HepG2 (cell line): ENCODE data around the gene VAV2. TPM values are rescaled to one million over a fixed set of nuclear protein-coding genes. Genes with fewer than 3 reads are reported as not detected.

Experiments
- ETV5 ChIP-seq: IDR thresholded peaks from 2 replicates; pipeline ENCODE4 v1.6.1; 2018; ENCODE audit warnings: missing biosample characterization, missing genetic modification reagents, inconsistent platforms, borderline replicate concordance
- KAT7 ChIP-seq: IDR thresholded peaks from 2 replicates; pipeline ENCODE4 v1.6.1; 2018; ENCODE audit warnings: borderline replicate concordance, missing compliant biosample characterization
- KAT8 ChIP-seq: IDR thresholded peaks from 2 replicates; pipeline ENCODE4 v1.6.1; 2016; ENCODE audit warnings: missing genetic modification reagents, missing compliant biosample characterization
- SRSF9 ChIP-seq: fragments of 200-400 bp; formaldehyde crosslinking; IDR thresholded peaks from 2 replicates; pipeline ENCODE4 v1.6.1; 2018; ENCODE audit warnings: borderline replicate concordance, mild to moderate bottlenecking, low read depth, low read length; ENCODE audit not compliant: insufficient read depth, poor library complexity, severe bottlenecking
- TEAD3 ChIP-seq: optimal IDR thresholded peaks from 2 replicates; pipeline ENCODE3; 2016; ENCODE audit warnings: borderline replicate concordance
- ZNF678 ChIP-seq: sonication (generic); formaldehyde crosslinking; IDR thresholded peaks from 2 replicates; pipeline ENCODE4 v1.4.0; 2020; ENCODE audit warnings: mild to moderate bottlenecking, missing genetic modification reagents
- ZNF773 ChIP-seq: sonication (generic); formaldehyde crosslinking; IDR thresholded peaks from 2 replicates; pipeline ENCODE4 v1.4.0; 2020; ENCODE audit warnings: missing genetic modification reagents, borderline replicate concordance
- polyA plus RNA-seq, 8 experiments: library from polyadenylated mRNA; depleted of rRNA in 3 of 8; stranded (reverse) in 7 of 8; unstranded in 1 of 8; fragments of >200 nt; fragmentation: Illumina TruSeq in 4 of 8; extraction: Trizol in 4 of 8; gene quantifications; 2 replicates each; pipeline versions ENCODE4 v1.2.1 to v1.2.3, GENCODE V29; 2011 to 2016; ENCODE audit warnings: low read depth in 4 of 8, missing spikeins in 1 of 8, mixed read lengths in 1 of 8; ENCODE audit not compliant: insufficient read depth in 1 of 8
- total RNA-seq, 5 experiments: library from RNA; depleted of rRNA; stranded (reverse); fragments of >200 nt; fragmentation: Illumina TruSeq; extraction: Trizol; gene quantifications; 2 replicates each; pipeline ENCODE4 v1.2.3, GENCODE V29; 2016; ENCODE audit warnings: low read depth in 1 of 5
- TF ChIP-seq, protein P1 (sequence below): sonication (generic); formaldehyde crosslinking; IDR thresholded peaks from 2 replicates; pipeline ENCODE4 v1.5.0; 2020; ENCODE audit warnings: mild to moderate bottlenecking, missing genetic modification reagents, moderate library complexity
- TF ChIP-seq, protein P2 (sequence below): sonication (generic); formaldehyde crosslinking; IDR thresholded peaks from 2 replicates; pipeline ENCODE4 v1.4.0; 2020; ENCODE audit warnings: missing genetic modification reagents
- TF ChIP-seq, protein P3 (sequence below): sonication (generic); formaldehyde crosslinking; IDR thresholded peaks from 2 replicates; pipeline ENCODE4 v1.5.0; 2020; ENCODE audit warnings: missing genetic modification reagents, mild to moderate bottlenecking, borderline replicate concordance
- TF ChIP-seq, protein P4 (sequence below): sonication (generic); formaldehyde crosslinking; IDR thresholded peaks from 2 replicates; pipeline ENCODE4 v1.5.1; 2020; ENCODE audit warnings: mild to moderate bottlenecking, missing genetic modification reagents, moderate library complexity
- TF ChIP-seq, protein P5 (sequence below): sonication (generic); formaldehyde crosslinking; IDR thresholded peaks from 2 replicates; pipeline ENCODE4 v1.4.0; 2020; ENCODE audit warnings: missing genetic modification reagents, borderline replicate concordance
- TF ChIP-seq, protein P6 (sequence below): sonication (generic); formaldehyde crosslinking; IDR thresholded peaks from 2 replicates; pipeline ENCODE4 v1.8.0; 2022; ENCODE audit warnings: missing genetic modification reagents, mild to moderate bottlenecking, borderline replicate concordance

VAV2 gene
- total and polyA plus RNA-seq, 2 of the 13 experiments (the other 11 are each of a cell fraction or from before 2014, with no cell fraction given), result 22.5 to 22.9 TPM

DNA sequence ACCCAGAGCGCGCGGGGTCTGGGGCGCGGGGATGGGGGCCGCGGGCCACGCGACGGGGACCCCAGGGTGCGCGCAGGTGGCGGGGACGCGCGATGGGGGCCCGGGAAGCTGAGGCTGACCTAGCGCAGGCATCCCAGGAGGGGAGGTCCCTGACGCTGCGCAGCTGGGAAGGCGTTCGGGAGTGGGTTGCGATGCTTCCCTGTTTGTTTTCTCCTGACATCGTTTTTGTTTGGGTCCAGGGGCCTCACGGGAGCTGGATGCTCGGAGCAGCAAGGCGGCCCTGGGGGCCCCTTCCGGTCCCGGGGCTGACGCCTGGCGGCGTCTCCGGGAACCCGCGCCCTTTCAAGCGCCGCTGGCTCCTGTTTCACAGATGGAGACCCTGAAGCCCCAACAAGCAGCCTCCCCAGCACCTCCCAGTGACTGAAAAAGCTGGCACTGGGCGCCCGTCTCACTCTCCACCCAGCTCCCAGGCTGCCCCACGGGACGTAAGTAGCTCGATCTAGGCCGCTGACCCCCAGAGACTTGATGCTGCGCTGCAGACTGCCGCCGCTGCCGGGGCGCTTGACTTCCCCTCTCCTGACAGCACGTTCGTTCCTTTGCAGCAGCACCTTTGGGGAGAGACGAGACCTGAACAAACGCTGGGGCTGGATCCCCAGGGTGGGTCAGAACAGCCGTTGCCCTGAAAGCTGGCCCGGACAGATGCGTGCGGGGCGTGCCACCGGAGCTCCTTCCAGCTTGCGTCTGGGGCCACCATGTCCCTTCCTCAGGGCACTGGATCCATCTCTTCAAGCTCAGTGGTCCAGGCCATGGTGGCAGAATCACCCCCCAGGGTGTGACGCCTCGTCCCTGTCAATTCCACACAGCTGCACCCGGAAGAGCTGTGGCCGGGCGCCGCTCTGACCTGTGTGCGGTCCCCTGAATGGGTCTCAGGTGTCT is 33.8 kb upstream of the VAV2 start (continued):
- TF ChIP-seq, protein P1, sequence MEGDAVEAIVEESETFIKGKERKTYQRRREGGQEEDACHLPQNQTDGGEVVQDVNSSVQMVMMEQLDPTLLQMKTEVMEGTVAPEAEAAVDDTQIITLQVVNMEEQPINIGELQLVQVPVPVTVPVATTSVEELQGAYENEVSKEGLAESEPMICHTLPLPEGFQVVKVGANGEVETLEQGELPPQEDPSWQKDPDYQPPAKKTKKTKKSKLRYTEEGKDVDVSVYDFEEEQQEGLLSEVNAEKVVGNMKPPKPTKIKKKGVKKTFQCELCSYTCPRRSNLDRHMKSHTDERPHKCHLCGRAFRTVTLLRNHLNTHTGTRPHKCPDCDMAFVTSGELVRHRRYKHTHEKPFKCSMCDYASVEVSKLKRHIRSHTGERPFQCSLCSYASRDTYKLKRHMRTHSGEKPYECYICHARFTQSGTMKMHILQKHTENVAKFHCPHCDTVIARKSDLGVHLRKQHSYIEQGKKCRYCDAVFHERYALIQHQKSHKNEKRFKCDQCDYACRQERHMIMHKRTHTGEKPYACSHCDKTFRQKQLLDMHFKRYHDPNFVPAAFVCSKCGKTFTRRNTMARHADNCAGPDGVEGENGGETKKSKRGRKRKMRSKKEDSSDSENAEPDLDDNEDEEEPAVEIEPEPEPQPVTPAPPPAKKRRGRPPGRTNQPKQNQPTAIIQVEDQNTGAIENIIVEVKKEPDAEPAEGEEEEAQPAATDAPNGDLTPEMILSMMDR, result peak; percentile 35
- TF ChIP-seq SRSF9, result no peak
- no peak for TF ChIP-seq ZNF678 (CRISPR knock-in tag)
- peak; percentile 27; the same call in 1 of the 2 replicates for TF ChIP-seq KAT8 (CRISPR knock-in tag)
- TF ChIP-seq, protein P2, sequence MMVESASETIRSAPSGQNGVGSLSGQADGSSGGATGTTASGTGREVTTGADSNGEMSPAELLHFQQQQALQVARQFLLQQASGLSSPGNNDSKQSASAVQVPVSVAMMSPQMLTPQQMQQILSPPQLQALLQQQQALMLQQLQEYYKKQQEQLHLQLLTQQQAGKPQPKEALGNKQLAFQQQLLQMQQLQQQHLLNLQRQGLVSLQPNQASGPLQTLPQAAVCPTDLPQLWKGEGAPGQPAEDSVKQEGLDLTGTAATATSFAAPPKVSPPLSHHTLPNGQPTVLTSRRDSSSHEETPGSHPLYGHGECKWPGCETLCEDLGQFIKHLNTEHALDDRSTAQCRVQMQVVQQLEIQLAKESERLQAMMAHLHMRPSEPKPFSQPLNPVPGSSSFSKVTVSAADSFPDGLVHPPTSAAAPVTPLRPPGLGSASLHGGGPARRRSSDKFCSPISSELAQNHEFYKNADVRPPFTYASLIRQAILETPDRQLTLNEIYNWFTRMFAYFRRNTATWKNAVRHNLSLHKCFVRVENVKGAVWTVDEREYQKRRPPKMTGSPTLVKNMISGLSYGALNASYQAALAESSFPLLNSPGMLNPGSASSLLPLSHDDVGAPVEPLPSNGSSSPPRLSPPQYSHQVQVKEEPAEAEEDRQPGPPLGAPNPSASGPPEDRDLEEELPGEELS, result peak; percentile 11; the same call in 1 of the 2 replicates
- TF ChIP-seq ZNF773 (CRISPR knock-in tag), result no peak
- TF ChIP-seq, protein P3, sequence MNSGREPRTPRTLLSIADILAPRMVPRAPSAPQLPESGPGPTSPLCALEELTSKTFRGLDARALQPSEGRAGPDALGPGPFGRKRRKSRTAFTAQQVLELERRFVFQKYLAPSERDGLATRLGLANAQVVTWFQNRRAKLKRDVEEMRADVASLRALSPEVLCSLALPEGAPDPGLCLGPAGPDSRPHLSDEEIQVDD (CRISPR knock-in tag), result no peak
- TF ChIP-seq, protein P4, sequence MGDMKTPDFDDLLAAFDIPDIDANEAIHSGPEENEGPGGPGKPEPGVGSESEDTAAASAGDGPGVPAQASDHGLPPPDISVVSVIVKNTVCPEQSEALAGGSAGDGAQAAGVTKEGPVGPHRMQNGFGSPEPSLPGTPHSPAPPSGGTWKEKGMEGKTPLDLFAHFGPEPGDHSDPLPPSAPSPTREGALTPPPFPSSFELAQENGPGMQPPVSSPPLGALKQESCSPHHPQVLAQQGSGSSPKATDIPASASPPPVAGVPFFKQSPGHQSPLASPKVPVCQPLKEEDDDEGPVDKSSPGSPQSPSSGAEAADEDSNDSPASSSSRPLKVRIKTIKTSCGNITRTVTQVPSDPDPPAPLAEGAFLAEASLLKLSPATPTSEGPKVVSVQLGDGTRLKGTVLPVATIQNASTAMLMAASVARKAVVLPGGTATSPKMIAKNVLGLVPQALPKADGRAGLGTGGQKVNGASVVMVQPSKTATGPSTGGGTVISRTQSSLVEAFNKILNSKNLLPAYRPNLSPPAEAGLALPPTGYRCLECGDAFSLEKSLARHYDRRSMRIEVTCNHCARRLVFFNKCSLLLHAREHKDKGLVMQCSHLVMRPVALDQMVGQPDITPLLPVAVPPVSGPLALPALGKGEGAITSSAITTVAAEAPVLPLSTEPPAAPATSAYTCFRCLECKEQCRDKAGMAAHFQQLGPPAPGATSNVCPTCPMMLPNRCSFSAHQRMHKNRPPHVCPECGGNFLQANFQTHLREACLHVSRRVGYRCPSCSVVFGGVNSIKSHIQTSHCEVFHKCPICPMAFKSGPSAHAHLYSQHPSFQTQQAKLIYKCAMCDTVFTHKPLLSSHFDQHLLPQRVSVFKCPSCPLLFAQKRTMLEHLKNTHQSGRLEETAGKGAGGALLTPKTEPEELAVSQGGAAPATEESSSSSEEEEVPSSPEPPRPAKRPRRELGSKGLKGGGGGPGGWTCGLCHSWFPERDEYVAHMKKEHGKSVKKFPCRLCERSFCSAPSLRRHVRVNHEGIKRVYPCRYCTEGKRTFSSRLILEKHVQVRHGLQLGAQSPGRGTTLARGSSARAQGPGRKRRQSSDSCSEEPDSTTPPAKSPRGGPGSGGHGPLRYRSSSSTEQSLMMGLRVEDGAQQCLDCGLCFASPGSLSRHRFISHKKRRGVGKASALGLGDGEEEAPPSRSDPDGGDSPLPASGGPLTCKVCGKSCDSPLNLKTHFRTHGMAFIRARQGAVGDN (CRISPR knock-in tag), result peak; percentile 62
- 0 out of 2 replicates have a peak, but pooled peaks have one; percentile 33 for TF ChIP-seq KAT7 (CRISPR knock-in tag)
- no peak for TF ChIP-seq TEAD3 (CRISPR knock-in tag)
- TF ChIP-seq ETV5 (CRISPR knock-in tag), result peak; percentile 72
- TF ChIP-seq, protein P5, sequence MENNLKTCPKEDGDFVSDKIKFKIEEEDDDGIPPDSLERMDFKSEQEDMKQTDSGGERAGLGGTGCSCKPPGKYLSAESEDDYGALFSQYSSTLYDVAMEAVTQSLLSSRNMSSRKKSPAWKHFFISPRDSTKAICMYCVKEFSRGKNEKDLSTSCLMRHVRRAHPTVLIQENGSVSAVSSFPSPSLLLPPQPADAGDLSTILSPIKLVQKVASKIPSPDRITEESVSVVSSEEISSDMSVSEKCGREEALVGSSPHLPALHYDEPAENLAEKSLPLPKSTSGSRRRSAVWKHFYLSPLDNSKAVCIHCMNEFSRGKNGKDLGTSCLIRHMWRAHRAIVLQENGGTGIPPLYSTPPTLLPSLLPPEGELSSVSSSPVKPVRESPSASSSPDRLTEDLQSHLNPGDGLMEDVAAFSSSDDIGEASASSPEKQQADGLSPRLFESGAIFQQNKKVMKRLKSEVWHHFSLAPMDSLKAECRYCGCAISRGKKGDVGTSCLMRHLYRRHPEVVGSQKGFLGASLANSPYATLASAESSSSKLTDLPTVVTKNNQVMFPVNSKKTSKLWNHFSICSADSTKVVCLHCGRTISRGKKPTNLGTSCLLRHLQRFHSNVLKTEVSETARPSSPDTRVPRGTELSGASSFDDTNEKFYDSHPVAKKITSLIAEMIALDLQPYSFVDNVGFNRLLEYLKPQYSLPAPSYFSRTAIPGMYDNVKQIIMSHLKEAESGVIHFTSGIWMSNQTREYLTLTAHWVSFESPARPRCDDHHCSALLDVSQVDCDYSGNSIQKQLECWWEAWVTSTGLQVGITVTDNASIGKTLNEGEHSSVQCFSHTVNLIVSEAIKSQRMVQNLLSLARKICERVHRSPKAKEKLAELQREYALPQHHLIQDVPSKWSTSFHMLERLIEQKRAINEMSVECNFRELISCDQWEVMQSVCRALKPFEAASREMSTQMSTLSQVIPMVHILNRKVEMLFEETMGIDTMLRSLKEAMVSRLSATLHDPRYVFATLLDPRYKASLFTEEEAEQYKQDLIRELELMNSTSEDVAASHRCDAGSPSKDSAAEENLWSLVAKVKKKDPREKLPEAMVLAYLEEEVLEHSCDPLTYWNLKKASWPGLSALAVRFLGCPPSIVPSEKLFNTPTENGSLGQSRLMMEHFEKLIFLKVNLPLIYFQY, result no peak
- TF ChIP-seq, protein P6, sequence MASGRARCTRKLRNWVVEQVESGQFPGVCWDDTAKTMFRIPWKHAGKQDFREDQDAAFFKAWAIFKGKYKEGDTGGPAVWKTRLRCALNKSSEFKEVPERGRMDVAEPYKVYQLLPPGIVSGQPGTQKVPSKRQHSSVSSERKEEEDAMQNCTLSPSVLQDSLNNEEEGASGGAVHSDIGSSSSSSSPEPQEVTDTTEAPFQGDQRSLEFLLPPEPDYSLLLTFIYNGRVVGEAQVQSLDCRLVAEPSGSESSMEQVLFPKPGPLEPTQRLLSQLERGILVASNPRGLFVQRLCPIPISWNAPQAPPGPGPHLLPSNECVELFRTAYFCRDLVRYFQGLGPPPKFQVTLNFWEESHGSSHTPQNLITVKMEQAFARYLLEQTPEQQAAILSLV (CRISPR knock-in tag), result no peak
